ENCODE measurements around the gene MBNL1.

MBNL1 gene

DNA sequence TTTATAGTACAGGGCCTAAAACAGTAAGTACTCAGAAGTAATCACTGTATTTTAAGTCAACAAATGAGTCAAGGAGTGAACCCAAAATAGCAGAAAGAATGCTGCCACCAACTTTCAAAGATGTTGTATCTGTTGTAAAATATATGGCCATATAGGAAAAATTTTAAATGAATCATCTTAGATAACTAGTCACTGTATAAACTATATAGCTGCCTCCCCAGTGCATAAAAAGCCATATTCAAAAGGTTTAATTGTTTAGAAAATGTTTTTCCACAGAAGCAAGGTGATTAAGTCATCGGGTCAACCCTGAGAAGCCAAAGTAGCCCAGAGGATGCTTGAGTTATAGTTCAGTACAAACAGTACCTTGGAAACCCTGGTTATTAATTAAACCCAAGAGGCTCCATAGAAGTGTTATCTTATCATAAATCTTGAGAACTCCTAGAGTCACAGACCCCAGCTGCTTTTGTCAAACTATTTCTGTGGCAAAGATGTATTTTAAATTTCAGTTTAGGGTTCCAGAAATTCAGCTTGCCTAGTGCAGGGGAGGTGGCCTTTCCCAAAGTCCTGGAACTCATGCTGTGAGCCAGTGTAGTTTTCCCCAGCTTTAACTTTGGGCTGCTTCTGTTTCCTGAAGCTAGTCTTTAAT lies 39.2 kb downstream of the MBNL1 start:
- DNase-seq (ENCODE audit: low read depth): no peak
- TF ChIP-seq, protein P1, sequence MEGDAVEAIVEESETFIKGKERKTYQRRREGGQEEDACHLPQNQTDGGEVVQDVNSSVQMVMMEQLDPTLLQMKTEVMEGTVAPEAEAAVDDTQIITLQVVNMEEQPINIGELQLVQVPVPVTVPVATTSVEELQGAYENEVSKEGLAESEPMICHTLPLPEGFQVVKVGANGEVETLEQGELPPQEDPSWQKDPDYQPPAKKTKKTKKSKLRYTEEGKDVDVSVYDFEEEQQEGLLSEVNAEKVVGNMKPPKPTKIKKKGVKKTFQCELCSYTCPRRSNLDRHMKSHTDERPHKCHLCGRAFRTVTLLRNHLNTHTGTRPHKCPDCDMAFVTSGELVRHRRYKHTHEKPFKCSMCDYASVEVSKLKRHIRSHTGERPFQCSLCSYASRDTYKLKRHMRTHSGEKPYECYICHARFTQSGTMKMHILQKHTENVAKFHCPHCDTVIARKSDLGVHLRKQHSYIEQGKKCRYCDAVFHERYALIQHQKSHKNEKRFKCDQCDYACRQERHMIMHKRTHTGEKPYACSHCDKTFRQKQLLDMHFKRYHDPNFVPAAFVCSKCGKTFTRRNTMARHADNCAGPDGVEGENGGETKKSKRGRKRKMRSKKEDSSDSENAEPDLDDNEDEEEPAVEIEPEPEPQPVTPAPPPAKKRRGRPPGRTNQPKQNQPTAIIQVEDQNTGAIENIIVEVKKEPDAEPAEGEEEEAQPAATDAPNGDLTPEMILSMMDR (IDR thresholded peaks at IDR 0.05; ENCODE audit: low read depth, low read length, missing control alignments): no peak
- no peak overlapping the region for H3K4me3 ChIP-seq (ENCODE audit: low read depth, low read length)

DNA sequence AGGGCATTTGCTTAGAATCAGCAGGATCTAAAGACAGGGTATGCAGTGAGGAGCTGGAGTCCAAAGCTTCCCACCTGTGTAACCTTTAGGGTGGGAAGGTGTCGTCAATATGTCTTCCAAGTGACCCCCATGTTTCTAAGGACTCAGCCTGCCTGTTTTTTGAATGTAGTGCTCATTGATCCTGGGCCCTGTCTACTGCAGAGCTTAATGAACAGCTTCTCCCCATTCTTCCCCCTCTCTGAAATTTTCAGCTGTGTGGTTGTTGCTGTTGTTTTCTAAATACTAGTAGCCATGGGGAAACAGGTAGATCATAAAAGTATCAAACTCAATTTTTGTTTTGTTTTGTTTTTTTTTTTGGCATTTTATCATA lies 39.7 kb downstream of the MBNL1 start:
- H3K4me3 ChIP-seq (ENCODE audit: low read depth, low read length): no peak overlapping the region
- no peak for DNase-seq (ENCODE audit: low read depth)
- TF ChIP-seq, protein P1 (IDR thresholded peaks at IDR 0.05; ENCODE audit: low read depth, low read length, missing control alignments): no peak

DNA sequence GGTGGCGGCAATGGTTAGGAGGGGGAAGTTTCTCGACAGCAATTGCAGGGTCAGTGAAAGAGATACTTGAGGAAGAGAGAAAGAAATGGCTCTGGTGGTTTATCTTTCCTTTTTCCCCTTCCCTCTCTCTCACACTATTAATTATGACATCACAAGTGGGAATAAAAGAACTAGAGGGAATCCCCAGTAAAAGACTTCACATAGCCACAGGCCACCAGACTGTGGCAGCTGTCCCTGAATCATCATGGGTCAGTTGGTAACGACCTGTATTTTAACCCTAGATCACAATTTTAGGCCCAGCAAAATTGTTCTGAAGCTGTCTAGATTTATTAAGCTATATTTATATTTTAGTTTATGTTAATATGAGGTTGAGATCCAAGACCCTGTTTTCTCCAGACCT lies 40.3 kb downstream of the MBNL1 start:
- TF ChIP-seq, protein P1 (IDR thresholded peaks at IDR 0.05; ENCODE audit: low read depth, low read length, missing control alignments): no peak
- no peak for DNase-seq (ENCODE audit: low read depth)
- no peak overlapping the region for H3K4me3 ChIP-seq (ENCODE audit: low read depth, low read length)

DNA sequence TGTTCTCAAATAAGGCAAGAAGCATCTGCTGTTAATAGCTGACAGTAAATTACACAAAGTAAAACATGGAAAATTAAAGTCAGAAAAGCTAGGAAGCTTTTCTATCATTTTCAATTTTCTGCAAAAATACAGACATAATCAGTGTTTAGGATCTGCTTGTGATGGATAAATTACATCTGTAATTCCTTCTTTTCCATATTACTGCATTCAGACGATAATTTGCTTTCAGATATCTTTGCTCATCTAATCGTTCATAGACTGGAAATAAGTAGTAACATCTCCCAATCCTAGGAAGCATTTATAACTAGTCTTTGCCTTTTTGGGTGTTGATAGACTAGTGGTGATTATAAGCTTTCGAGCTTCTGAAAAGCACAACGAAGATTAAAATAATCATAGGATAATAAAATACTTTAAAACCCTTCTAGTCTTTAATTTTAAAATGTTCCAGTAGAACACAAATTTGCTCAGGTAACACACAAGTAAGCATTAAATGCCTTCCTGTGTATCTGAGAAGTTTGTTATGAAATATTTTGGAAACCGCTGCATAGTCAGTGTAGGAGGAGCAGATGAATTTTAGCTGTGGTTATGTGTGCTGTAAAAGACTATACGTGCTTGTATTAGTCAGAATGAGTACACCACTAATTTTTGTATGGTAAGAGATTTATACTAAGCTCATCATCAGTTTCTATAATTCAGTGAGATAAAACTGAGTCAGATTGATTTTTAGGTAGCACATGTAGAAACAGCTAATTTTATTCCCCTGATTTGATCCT lies 41.0 kb downstream of the MBNL1 start:
- H3K4me3 ChIP-seq (ENCODE audit: low read depth, low read length): no peak overlapping the region
- no peak for DNase-seq (ENCODE audit: low read depth)
- TF ChIP-seq, protein P1 (IDR thresholded peaks at IDR 0.05; ENCODE audit: low read depth, low read length, missing control alignments): no peak

DNA sequence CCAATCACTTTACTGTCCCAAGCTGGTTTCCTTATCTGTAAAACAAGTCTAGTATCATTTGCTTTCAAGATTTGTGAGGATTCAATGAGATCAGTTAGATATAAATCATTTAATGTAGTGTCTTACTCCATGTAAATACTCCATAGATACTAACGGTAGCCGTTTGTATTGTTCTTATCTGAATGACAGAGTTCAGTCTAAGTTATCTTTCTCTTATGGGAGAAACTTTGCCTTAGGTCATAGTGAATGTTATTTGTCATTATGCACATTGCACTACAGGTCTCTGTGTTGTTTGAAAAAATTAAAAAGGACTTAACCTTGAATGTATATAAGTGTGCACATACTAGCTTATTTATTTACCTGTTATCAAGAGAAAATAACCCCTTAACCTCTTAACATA lies 44.7 kb downstream of the MBNL1 start:
- TF ChIP-seq, protein P1 (IDR thresholded peaks at IDR 0.05; ENCODE audit: low read depth, low read length, missing control alignments): no peak
- no peak for DNase-seq (ENCODE audit: low read depth)
- H3K4me3 ChIP-seq (ENCODE audit: low read depth, low read length): no peak overlapping the region

DNA sequence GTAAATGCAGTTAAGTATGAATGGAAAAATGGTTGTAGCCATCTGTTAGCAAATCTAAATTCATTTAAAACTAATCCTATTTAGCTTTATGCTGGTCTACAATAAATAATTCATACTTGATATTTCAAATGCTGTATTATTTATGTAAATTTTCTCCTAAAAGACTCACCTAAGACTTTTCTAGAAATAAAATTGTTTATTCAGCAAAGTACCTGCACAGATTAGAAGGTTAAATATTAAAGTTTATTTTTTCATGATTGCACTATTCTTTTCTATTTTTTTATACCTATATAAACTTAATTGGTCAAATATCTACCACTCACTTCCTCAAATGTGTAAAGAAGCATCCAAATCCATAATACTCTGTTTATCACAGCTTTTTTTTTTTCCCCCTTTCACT lies 45.2 kb downstream of the MBNL1 start:
- DNase-seq (ENCODE audit: low read depth): no peak
- TF ChIP-seq, protein P1 (IDR thresholded peaks at IDR 0.05; ENCODE audit: low read depth, low read length, missing control alignments): no peak
- no peak overlapping the region for H3K4me3 ChIP-seq (ENCODE audit: low read depth, low read length)

Data from GM12864 (cell line).